HepG2 (cell line): ENCODE data around the gene MTM1. TPM values are rescaled to one million over a fixed set of nuclear protein-coding genes. Genes with fewer than 3 reads are reported as not detected.
A peak's percentile ranks its signal among the peaks of the same experiment; 100 is the strongest.

ENCODE experiments used
- AFF4 ChIP-seq: sonication (generic); formaldehyde crosslinking; IDR thresholded peaks from 2 replicates; pipeline ENCODE4 v1.4.0; 2020; ENCODE audit warnings: missing genetic modification reagents
- BCL6 ChIP-seq: IDR thresholded peaks from 2 replicates; pipeline ENCODE4 v1.6.1; 2016; ENCODE audit warnings: missing genetic modification reagents, missing compliant biosample characterization
- CC2D1A ChIP-seq: sonication (generic); formaldehyde crosslinking; IDR thresholded peaks from 2 replicates; pipeline ENCODE4 v1.8.1; 2023; ENCODE audit warnings: mild to moderate bottlenecking, missing genetic modification reagents
- FOXK1 ChIP-seq: sonication (generic); formaldehyde crosslinking; IDR thresholded peaks from 2 replicates; pipeline ENCODE4 v1.4.0; 2020; ENCODE audit warnings: low read depth, missing genetic modification reagents, borderline replicate concordance
- HNRNPL ChIP-seq: fragments of 200-400 bp; formaldehyde crosslinking; IDR thresholded peaks from 2 replicates; pipeline ENCODE4 v1.6.1; 2017; ENCODE audit warnings: mild to moderate bottlenecking, low read depth, low read length
- HNRNPLL ChIP-seq: fragments of 200-400 bp; formaldehyde crosslinking; IDR thresholded peaks from 2 replicates; pipeline ENCODE4 v1.6.1; 2017; ENCODE audit warnings: mild to moderate bottlenecking, low read depth, low read length; ENCODE audit not compliant: poor library complexity, severe bottlenecking
- MAF1 ChIP-seq: sonication (generic); formaldehyde crosslinking; IDR thresholded peaks from 2 replicates; pipeline ENCODE4 v1.5.0; 2020; ENCODE audit warnings: missing genetic modification reagents, borderline replicate concordance
- NFE2 ChIP-seq: sonication (generic); formaldehyde crosslinking; IDR thresholded peaks from 2 replicates; pipeline ENCODE4 v1.4.0; 2020; ENCODE audit warnings: missing genetic modification reagents
- NFE2L1 ChIP-seq: sonication (generic); formaldehyde crosslinking; IDR thresholded peaks from 2 replicates; pipeline ENCODE4 v1.4.0; 2020; ENCODE audit warnings: missing genetic modification reagents, mild to moderate bottlenecking, borderline replicate concordance
- USF2 ChIP-seq, 2 experiments: sonication (generic) in 1 of 2; formaldehyde crosslinking in 1 of 2; IDR thresholded peaks; 2 replicates each; pipeline versions ENCODE4 v1.5.1 to v1.6.1; 2011 to 2020; ENCODE audit warnings: borderline replicate concordance in 1 of 2, low read depth in 1 of 2, low read length in 1 of 2, mild to moderate bottlenecking in 1 of 2, missing genetic modification reagents in 1 of 2, moderate library complexity in 1 of 2
- ZNF10 ChIP-seq: sonication (generic); formaldehyde crosslinking; IDR thresholded peaks from 2 replicates; pipeline ENCODE4 v1.4.0; 2020; ENCODE audit warnings: mild to moderate bottlenecking, low read depth, missing genetic modification reagents, borderline replicate concordance
- ZNF275 ChIP-seq: sonication (generic); formaldehyde crosslinking; IDR thresholded peaks from 2 replicates; pipeline ENCODE4 v1.8.0; 2022; ENCODE audit warnings: missing genetic modification reagents, mild to moderate bottlenecking, inconsistent platforms, borderline replicate concordance
- ZNF430 ChIP-seq: sonication (generic); formaldehyde crosslinking; IDR thresholded peaks from 2 replicates; pipeline ENCODE4 v1.9.0; 2021; ENCODE audit warnings: mild to moderate bottlenecking, missing genetic modification reagents
- ZNF446 ChIP-seq: sonication (generic); formaldehyde crosslinking; IDR thresholded peaks from 2 replicates; pipeline ENCODE4 v1.5.0; 2020; ENCODE audit warnings: mild to moderate bottlenecking, missing genetic modification reagents
- ZNF512B ChIP-seq: sonication (generic); formaldehyde crosslinking; IDR thresholded peaks from 2 replicates; pipeline ENCODE4 v1.5.1; 2020; ENCODE audit warnings: missing genetic modification reagents, mild to moderate bottlenecking, borderline replicate concordance
- ZNF619 ChIP-seq: sonication (generic); formaldehyde crosslinking; IDR thresholded peaks from 2 replicates; pipeline ENCODE4 v1.4.0; 2020; ENCODE audit warnings: mild to moderate bottlenecking, missing genetic modification reagents
- ZSCAN20 ChIP-seq: sonication (generic); formaldehyde crosslinking; IDR thresholded peaks from 2 replicates; pipeline ENCODE4 v1.4.0; 2020; ENCODE audit warnings: missing genetic modification reagents, mild to moderate bottlenecking, borderline replicate concordance
- ZSCAN22 ChIP-seq: sonication (generic); formaldehyde crosslinking; IDR thresholded peaks from 2 replicates; pipeline ENCODE4 v1.4.0; 2020; ENCODE audit warnings: mild to moderate bottlenecking, missing genetic modification reagents
- polyA plus RNA-seq, 8 experiments: library from polyadenylated mRNA; depleted of rRNA in 3 of 8; stranded (reverse) in 7 of 8; unstranded in 1 of 8; fragments of >200 nt; fragmentation: Illumina TruSeq in 4 of 8; extraction: Trizol in 4 of 8; gene quantifications; 2 replicates each; pipeline versions ENCODE4 v1.2.1 to v1.2.3, GENCODE V29; 2011 to 2016; ENCODE audit warnings: low read depth in 4 of 8, missing spikeins in 1 of 8, mixed read lengths in 1 of 8; ENCODE audit not compliant: insufficient read depth in 1 of 8
- total RNA-seq, 5 experiments: library from RNA; depleted of rRNA; stranded (reverse); fragments of >200 nt; fragmentation: Illumina TruSeq; extraction: Trizol; gene quantifications; 2 replicates each; pipeline ENCODE4 v1.2.3, GENCODE V29; 2016; ENCODE audit warnings: low read depth in 1 of 5

Gene MTM1
- total and polyA plus RNA-seq, 2 of the 13 experiments (the other 11 are each of a cell fraction or from before 2014, with no cell fraction given) = 12.0 to 15.2 TPM

GRCh38 chrX:150547375-150548115, 20.9 kb upstream of the MTM1 start (continued):
- TF ChIP-seq AFF4 (CRISPR knock-in tag) = no peak
- peak; percentile 25 for TF ChIP-seq HNRNPLL
- no peak for TF ChIP-seq ZNF275
- no peak for TF ChIP-seq ZNF430
- TF ChIP-seq NFE2L1 (CRISPR knock-in tag) = no peak
- no peak for TF ChIP-seq MAF1
- no peak for TF ChIP-seq BCL6
- TF ChIP-seq HNRNPL = 0 out of 2 replicates have a peak, but pooled peaks have one; percentile 47
- TF ChIP-seq ZNF10 (CRISPR knock-in tag) = no peak
- TF ChIP-seq ZNF512B = no peak
- no peak for TF ChIP-seq ZSCAN22 (CRISPR knock-in tag)
- no peak for TF ChIP-seq FOXK1 (CRISPR knock-in tag)
- no peak for TF ChIP-seq ZNF619
- TF ChIP-seq ZNF446 (CRISPR knock-in tag) = no peak
- TF ChIP-seq USF2 (IDR thresholded peaks at IDR 0.05; ENCODE audit: low read depth, low read length) = peak; percentile 72
- peak; percentile 95; the same call in 1 of the 2 replicates for TF ChIP-seq USF2 (CRISPR knock-in tag; IDR thresholded peaks at IDR 0.05; ENCODE audit: borderline replicate concordance)
- no peak for TF ChIP-seq NFE2 (CRISPR knock-in tag)
- no peak for TF ChIP-seq ZSCAN20 (CRISPR knock-in tag)
- no peak for TF ChIP-seq CC2D1A
